AG04449 (cell line): ENCODE measurements around the gene DGKB.

ENCODE experiments used
- CTCF ChIA-PET: fragments of 350-600 bp; formaldehyde crosslinking; extraction: SDS; loops from one replicate; lab custom pipeline; 2021; ENCODE audit warnings: antibody characterized with exemption; lab: Yijun Ruan, JAX
- POLR2A ChIA-PET: fragments of 400-600, 350-600 bp; formaldehyde crosslinking; extraction: SDS; loops from one replicate; lab custom pipeline; 2020; ENCODE audit warnings: antibody characterized with exemption, inconsistent platforms; lab: Yijun Ruan, JAX
- DNase-seq: peaks from one replicate; pipeline ENCODE4 v3.0.0-alpha.2; 2010; ENCODE audit warnings: low read depth, low spot score
- H3K4me3 ChIP-seq: 2 replicates; pipeline ENCODE4 v1.5.1; 2011; ENCODE audit warnings: low read depth, mild to moderate bottlenecking, control low read depth, low read length
- CTCF ChIP-seq: IDR thresholded peaks from one replicate; pipeline ENCODE4 v1.5.1; 2011; ENCODE audit warnings: mild to moderate bottlenecking, moderate library complexity, low read length, control low read depth, inconsistent platforms; ENCODE audit not compliant: insufficient read depth; ENCODE audit errors: missing control alignments

Gene DGKB

GRCh38 chr7:14859267-14859666 lies 43.3 kb downstream of the DGKB start:
- ChIA-PET POLR2A (no interaction called here), CTCF (no interaction called here)
- TF ChIP-seq CTCF: no peak
- no peak overlapping the region for H3K4me3 ChIP-seq
- no peak for DNase-seq

GRCh38 chr7:14858866-14859265 lies 43.7 kb downstream of the DGKB start:
- DNase-seq: no peak
- no peak for TF ChIP-seq CTCF
- no peak overlapping the region for H3K4me3 ChIP-seq
- ChIA-PET CTCF (no interaction called here), POLR2A (no interaction called here)

- no peak for TF ChIP-seq CTCF
- H3K4me3 ChIP-seq: no peak overlapping the region
- CTCF ChIA-PET: no interaction called here
- POLR2A ChIA-PET: no interaction called here
- no peak for DNase-seq
Measured at GRCh38 chr7:14858410-14858809, 44.1 kb downstream of the DGKB start.

- no peak for DNase-seq
- POLR2A ChIA-PET: interaction anchor here (0.5 kb wide), 1 partner anchor 57 kb away, joined by 3 read pairs; no protein-coding TSS in a partner anchor
- no peak overlapping the region for H3K4me3 ChIP-seq
- CTCF ChIA-PET: no interaction called here
- TF ChIP-seq CTCF: no peak
Measured at GRCh38 chr7:14855033-14855794, 47.3 kb downstream of the DGKB start.

GRCh38 chr7:14854471-14854870 lies 48.1 kb downstream of the DGKB start:
- CTCF ChIA-PET: no interaction called here
- POLR2A ChIA-PET: interaction anchor here (0.5 kb wide), 1 partner anchor 56 kb away, joined by 3 read pairs; no protein-coding TSS in a partner anchor
- no peak overlapping the region for H3K4me3 ChIP-seq
- no peak for TF ChIP-seq CTCF
- no peak for DNase-seq

- POLR2A ChIA-PET: no interaction called here
- DNase-seq: no peak
- no peak overlapping the region for H3K4me3 ChIP-seq
- CTCF ChIA-PET: no interaction called here
- TF ChIP-seq CTCF: no peak
Measured at GRCh38 chr7:14851610-14852009, 50.9 kb downstream of the DGKB start.
